ENCODE results near the gene ATP5PO. TPM values are rescaled to one million over a fixed set of nuclear protein-coding genes. Genes with fewer than 3 reads are reported as not detected.

The ATP5PO gene
- total RNA-seq, 4 donors from 2014 or later: 184 to 354 (median 297) TPM

- no peak for TF ChIP-seq CTCF (IDR thresholded peaks at IDR 0.05)
- no peak for TF ChIP-seq POLR2A (IDR thresholded peaks at IDR 0.05)
- no peak for DNase-seq
- intact Hi-C loops (cut with DNase I): no loop called here
- Histone ChIP-seq H3K4me3 (no peak overlapping the region), H3K27me3 (no peaks in the 10 kb centered on the region), H3K36me3 (no peaks in the 10 kb centered on the region), H3K9me3 (no peaks in the 10 kb centered on the region), H3K27ac (peak overlapping the region in 2 of 4 donors; percentile 17 to 34), H3K4me1 (peaks cover 0 to 31% (median 12%) of the 10 kb centered on the region in 3 donors)
- 60 to 72% methylated on average over 13 to 15 of the region's 15 CpGs for WGBS, 2 donors
Measured at GRCh38 chr21:33858667-33859372, 56.8 kb downstream of the ATP5PO start.

GRCh38 chr21:33857846-33858666 lies 57.5 kb downstream of the ATP5PO start:
- Histone ChIP-seq H3K4me1 (peaks cover 0 to 35% (median 12%) of the 10 kb centered on the region in 3 donors), H3K4me3 (no peak overlapping the region), H3K27ac (no peak overlapping the region), H3K27me3 (peaks cover 0 to 2% (median 0%) of the 10 kb centered on the region in 4 donors), H3K9me3 (no peaks in the 10 kb centered on the region), H3K36me3 (no peaks in the 10 kb centered on the region)
- no peak for DNase-seq
- TF ChIP-seq CTCF (IDR thresholded peaks at IDR 0.05) (no peak), POLR2A (IDR thresholded peaks at IDR 0.05) (no peak)
- 80 to 82% methylated on average over 1 to 16 of the region's 25 CpGs for WGBS, 2 donors
- intact Hi-C loops (cut with DNase I): no loop called here

- 87 to 94% methylated on average over 6 to 10 of the region's 17 CpGs for WGBS, 2 donors
- Histone ChIP-seq H3K36me3 (no peaks in the 10 kb centered on the region), H3K27me3 (peaks cover 0 to 4% (median 0%) of the 10 kb centered on the region in 4 donors), H3K4me3 (no peak overlapping the region), H3K27ac (no peak overlapping the region), H3K4me1 (peaks cover 0 to 35% (median 12%) of the 10 kb centered on the region in 3 donors), H3K9me3 (no peaks in the 10 kb centered on the region)
- intact Hi-C loops (cut with DNase I): no loop called here
- TF ChIP-seq CTCF (IDR thresholded peaks at IDR 0.05) (no peak), POLR2A (IDR thresholded peaks at IDR 0.05) (no peak)
- no peak for DNase-seq
Measured at GRCh38 chr21:33856893-33857527, 58.6 kb downstream of the ATP5PO start.

GRCh38 chr21:33855190-33855589 lies 60.4 kb downstream of the ATP5PO start:
- DNase-seq: no peak
- no peak overlapping the region for H3K27ac ChIP-seq
- H3K36me3 ChIP-seq: no peaks in the 10 kb centered on the region
- 80 to 82% methylated on average over 6 of the region's 6 CpGs for WGBS, 2 donors
- no peak overlapping the region for H3K4me3 ChIP-seq
- H3K9me3 ChIP-seq: no peaks in the 10 kb centered on the region
- intact Hi-C loops (cut with DNase I): no loop called here
- TF ChIP-seq CTCF (IDR thresholded peaks at IDR 0.05): no peak
- no peak for TF ChIP-seq POLR2A (IDR thresholded peaks at IDR 0.05)
- H3K27me3 ChIP-seq: peaks cover 0 to 4% (median 0%) of the 10 kb centered on the region in 4 donors
- H3K4me1 ChIP-seq: peaks cover 0 to 35% (median 12%) of the 10 kb centered on the region in 3 donors

All from esophagus squamous epithelium (tissue), 5 donors.